HG03097 (cell line): ENCODE measurements around the gene ISG20L2.
A peak's percentile ranks its signal among the peaks of the same experiment; 100 is the strongest.
"Not testable (repeated sequence)": the region's sequence is repeated elsewhere in the genome, so short reads cannot be mapped to it uniquely, and the experiment has no call there.

ENCODE experiments used
- ATAC-seq: cut with Tn5 transposase; IDR thresholded peaks from one replicate; pipeline ENCODE4 v1.9.1; 2021; ENCODE audit not compliant: unreplicated experiment, low FRiP score

ISG20L2 gene, protein sequence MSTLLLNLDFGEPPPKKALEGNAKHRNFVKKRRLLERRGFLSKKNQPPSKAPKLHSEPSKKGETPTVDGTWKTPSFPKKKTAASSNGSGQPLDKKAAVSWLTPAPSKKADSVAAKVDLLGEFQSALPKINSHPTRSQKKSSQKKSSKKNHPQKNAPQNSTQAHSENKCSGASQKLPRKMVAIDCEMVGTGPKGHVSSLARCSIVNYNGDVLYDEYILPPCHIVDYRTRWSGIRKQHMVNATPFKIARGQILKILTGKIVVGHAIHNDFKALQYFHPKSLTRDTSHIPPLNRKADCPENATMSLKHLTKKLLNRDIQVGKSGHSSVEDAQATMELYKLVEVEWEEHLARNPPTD

DNA sequence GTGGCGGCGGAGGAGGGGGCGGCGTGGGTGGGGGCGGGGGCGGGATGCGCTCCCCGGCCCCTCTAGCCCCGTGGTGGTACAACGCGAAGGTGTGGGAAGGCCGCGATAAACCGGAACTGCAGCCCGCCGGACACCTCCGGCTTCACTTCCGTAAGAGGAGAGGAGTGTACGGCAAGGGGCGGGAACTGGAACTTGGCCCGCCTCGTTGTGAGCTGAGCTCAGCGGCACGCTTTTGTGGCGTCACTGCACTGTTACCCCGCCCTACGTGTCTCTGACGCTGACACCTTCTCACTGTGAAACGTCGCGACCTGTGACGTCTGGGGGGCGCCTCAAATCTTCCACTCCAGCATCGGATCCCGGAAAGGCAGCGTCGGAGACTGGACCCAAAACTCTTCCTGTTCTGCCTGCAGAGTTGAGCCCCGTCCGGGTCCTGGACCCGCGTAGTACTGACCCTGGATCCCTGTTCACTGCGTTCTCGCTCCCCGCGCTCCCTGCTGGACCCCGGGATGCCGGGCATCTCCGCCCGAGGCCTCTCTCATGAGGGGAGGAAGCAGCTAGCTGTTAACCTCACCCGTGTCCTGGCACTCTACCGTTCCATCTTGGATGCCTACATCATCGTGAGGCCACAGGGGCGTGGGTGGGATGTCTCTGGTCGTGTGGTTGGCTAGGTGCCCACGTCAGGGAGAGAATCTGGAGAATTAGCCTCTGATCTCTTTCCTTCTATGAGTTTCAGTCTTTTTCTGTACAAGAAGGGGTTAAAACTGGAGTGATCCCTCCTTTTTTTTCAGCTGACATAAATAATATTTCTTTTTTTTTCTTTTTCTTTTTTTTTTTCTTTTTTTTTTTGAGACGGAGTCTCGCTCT, at the start of gene ISG20L2:
Gene ISG20L2 (minus strand): TSS at position 168 of the 864 bp plus-strand sequence. CDS start 1,114 bp downstream, outside the sequence.
- peak; percentile 87 for ATAC-seq

DNA sequence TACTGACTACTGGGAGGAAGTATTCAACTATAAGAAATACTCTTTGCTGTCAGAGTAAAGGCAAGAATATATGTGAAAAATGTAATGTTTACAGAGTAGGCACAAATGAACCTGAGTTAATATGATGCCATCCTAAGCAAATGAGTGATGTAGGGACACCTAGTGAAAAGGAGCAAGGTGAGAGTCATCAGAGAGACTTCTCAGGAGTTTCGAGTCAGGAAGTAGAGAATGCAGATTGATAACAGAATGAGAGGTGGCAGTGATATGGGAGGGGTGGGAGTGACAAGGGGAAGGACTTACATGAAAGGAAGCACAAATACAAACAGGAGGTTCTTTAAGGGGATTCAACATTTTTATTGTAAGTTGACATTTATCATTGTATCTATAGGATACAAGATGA, 49.0 kb upstream of the ISG20L2 start:
- no peak for ATAC-seq

DNA sequence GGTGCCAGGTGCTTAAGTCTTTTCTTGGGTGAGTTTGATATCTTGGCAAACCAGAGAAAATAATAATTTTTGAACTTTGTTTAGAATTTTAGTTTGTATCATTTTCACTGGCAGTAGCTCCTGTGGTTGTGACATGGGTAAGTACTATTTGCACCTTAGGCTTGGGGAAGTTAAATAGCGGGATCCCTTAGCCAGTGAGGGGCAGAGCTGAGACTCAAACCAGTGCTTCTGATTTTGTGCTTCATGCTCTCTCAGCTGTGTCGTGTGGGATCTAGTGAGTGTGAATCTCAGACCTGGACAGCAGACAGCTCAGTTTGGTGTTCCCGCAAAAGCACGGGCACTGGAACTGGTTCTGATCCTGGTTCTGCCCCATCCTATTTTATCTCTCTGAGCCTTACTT, 48.4 kb upstream of the ISG20L2 start:
- ATAC-seq, result no peak

DNA sequence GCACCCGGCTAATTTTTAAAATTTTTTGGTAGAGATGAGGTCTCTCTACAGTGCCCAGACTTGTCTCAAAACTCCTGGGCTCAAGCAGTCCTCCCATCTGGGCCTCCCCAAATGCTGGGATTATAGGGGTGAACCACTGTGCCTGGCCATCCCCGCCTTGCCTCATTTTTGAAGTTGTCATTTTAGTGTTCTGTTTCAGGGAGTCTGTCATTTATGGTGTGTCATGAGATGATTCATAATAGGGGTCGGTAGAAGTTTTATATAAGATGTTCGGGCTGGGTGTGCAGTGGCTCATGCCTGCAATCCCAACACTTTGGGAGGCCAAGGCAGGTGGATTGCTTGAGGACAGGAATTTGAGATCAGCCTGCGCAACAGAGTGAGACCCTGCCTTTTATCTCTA, 47.2 kb upstream of the ISG20L2 start:
- no peak for ATAC-seq

DNA sequence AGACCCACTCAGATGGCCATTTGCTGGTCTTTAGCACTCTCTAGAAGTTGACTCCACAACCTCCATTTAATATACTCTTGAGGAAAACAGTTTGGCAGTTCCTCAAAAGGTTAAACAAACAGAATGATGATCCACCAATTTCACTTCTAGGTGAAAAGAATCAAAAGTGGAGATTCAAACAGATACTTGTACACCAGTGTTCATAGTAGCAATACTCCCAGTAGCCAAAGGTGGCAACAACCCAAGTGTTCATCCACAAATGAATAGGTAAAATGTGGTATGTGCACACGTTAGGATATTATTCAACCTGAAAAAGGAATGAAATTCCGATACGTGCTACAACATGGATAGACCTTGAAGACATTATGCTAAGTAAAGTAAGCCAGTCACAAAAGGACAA, 45.0 kb upstream of the ISG20L2 start:
- no peak for ATAC-seq

DNA sequence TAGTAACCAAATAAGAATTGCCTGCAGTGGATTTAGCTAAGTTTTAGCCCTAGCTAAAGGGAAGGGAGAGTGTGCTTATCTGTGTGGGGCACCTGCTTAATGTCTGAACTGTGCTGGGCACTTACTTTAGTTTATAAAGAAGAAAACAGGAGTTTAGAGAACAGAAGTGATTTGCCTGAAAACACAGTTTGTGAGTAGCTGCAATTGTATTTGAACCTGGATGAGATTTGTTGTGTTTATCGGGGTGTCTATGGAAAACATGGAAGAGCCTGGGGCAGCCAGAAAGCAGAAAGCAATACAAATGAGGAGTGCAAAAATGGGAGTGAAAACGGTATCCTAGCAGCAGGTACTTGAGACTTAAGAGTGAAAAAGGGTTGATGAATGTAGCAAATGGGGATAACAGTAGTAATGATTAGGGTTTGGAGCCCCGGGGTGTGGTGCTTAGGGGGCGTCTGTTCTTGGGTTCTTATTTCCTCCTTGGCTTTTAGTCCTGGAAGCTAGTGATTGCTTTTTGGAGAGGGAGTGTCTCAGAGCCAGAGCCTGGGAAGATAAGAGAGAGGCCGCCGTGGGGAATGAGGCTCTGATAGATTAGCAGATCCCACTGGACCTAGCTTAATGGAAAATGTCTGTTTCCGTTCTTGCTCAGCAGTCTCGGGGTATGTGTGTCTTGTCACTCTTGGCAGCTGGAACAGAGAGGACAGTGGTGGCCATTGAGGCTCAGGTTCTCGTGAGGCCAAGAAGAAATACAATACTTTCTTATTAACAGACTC, 44.3 kb upstream of the ISG20L2 start:
- no peak for ATAC-seq

DNA sequence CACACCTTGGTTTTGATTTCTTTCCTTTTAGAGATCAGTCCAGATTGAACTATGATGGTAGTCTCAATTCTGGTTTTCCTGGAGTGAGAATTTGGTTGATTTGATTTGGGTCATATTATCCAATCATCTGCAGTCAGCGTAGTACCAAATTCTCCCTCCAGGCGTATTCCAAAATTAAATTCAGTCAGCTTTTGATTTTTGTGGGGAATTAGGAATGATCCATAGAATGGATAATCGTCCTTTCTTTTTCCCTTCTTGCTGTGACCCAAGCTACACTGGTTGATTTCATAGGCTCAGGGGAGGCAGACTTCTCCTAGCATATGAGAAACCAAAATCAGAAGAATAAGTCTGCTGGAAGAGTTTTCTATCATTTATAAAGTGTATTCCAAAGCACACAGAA, 43.7 kb upstream of the ISG20L2 start:
- no peak for ATAC-seq

DNA sequence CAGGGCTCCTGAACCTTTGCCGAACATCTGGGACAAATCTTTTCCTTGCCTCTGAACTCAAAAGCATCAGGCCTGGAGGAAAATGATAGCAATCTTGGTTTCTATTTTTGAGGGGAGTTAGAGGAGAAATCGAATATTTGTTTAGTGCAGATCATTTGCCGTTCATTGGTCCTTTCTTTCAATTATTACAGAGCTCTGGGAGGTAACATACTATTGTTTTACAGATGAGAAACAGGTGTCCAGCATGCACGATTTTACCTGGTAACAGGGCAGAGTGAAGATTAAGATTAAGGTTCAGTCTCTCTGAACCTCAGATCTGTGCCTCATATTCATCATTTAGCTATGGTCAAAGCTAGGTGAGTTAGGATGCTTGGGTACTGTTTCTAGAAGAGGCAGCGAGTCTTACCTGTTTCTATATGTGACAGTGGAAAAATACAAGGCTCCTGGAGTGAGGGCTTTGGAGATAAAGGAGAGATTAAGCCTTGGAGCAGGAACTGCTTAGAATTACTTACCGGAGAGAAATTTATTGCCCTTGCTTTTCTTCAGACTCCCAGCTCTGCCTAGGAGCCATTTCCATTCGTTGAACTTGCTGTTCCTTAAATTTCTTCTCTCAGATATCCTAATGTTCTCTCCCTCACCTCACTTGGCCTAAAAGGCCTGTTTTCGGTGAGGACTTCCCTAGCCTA, 40.2 kb upstream of the ISG20L2 start:
- ATAC-seq, result no peak

DNA sequence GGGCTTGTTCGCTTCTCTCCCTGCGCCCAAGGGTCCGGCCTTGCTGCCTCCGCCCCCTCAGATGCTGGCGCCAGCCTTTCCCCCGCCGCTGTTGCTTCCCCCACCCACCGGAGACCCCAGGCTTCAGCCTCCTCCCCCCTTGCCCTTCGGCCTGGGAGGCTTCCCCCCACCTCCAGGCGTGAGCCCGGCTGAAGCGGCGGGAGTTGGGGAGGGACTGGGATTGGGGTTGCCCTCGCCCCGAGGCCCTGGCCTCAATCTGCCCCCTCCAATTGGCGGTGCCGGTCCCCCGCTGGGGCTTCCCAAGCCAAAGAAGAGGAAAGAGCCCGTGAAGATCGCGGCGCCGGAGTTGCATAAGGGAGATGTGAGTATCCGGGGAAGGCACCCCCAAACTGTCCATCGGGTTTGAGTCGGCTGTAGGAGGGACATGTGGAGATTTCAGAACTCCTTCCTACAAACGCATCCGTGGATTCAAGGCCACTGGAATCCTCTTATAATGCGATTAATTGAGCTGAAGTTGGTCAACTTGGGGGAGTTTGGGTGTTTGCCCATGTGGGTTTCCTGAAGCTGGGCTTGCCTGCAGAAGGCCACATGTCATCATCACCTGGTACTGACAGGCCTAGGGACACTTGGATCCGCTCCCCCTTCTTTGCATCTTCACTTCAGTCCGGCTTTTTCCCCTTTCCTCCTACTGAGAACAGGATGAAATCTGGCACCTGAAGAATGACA, 39.5 kb upstream of the ISG20L2 start:
- ATAC-seq, result peak; percentile 3

DNA sequence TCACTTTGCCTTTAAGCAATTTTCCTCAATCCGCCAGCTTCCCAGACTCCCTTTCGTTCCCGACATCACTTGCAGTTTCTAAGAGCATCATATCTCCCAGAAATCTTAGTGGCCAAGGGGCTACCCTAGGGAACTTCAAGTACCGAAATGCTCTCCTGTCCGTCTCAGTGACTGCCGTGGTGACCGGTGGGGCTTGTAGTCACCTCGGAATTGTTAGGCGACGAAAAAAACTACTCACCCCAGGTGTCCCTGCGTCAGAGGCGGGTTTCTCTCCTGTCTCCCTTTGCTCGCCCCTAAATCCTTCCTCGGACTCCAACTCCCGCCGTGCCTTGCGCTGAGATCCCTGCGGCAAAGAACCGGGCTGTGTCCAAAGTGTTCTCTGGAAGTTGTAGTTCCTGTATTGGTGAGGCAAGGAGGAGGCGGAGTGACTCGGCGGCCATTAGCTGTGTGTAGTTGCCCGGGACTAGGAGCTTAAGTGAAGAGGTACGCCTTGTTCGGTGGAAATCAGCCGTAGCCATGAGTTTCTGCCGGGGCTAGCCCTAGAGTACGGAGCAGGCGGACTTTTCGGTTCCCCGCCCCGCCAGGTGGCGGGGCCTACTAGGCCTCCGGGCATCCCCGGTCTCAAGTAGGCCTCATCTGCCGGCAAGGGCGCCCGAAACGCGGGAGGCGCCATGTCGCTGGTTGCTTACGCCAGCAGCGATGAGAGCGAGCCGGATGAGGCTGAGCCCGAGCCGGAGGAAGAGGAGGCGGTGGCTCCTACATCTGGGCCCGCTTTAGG, 38.7 kb upstream of the ISG20L2 start, which contains the start of gene PRCC:
Gene PRCC (plus strand): TSS at position 435 of the 778 bp plus-strand sequence. CDS start 237 bp downstream, at position 672.
- peak; percentile 92 for ATAC-seq

DNA sequence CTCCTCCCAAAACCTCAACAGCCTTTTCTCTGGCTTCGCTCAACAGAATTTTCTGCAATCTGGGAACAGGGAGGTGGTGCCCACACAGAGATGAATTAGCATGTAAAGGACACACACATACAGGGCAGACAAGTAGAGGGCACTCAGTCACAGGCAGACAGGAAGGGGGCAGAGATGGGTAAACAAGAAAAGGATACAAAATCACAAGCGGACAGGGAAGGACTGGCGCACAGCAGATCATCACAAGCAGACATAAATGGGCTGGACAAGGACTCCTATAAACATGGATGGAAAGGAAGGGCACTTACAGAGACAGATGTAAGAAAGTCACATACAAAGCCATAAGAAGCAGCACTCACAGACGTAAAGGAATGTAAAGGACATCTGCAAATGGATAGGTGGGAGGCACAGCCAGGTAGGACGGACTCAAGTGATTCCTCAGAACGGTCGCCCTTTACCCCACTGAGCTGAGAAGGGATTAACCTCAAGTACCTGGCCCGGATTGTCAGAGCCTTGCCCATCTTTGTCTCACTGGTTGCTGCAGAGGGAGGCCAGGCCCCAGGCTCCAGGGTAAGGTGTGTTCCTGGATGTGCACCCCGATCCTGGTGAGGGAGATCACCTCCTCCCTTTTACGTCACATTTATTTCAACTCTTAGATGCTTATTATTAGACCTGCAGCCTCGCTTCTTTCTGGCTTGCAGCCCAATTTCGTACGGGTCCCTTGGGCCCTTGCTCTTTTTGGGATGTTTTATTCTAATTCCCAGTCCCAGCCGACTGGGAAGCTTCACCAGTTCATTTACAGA, 37.9 kb upstream of the ISG20L2 start:
- ATAC-seq, result peak; percentile 5

DNA sequence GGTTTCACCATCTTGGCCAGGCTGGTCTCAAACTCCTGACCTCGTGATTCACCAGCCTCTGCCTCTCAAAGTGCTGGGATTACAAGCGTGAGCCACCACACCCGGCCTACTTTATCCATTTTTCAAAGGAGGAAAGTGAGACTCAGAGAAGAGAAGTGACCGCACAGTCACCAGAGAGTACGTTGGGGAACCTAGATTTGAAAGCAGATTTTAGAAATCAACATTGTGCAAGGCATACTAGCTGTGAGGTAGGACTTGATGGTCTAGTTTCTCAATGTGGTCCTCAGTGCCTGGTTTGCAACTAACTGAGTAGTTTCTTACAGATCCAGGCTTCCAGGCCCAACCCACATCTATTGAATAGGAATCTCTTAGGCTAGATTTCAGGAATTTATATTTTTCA, 37.1 kb upstream of the ISG20L2 start:
- no peak for ATAC-seq

DNA sequence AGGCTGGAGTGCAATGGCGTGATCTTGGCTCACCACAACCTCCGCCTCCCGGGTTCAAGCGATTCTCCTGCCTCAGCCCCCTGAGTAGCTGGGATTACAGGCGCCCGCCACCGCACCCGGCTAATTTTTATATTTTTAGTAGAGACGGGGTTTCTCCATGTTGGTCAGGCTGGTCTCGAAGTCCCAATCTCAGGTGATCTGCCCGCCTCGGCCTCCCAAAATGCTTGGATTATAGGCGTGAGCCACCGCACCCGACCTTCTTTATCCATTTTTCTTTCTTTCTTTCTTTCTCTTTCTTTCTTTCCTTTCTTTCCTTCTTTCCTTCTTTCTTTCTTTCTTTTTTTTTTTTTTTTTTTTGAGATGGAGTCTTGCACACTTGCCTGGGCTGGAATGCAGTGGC, 36.6 kb upstream of the ISG20L2 start:
- not testable (repeated sequence) for ATAC-seq

DNA sequence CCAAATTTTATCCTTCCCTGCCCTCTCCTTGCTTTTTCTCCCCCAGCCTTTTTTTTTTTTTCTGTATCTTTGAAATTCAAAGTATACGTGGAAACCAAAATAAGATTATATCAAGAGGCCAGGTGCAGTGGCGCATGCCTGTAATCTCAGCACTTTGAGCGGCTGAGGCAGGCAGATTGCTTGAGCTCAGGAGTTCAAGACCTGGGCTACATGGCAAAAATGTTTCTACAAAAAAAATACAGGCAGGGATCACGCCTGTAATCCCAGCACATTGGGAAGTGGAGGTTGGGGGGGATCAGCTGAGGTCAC, 32.2 kb upstream of the ISG20L2 start:
- ATAC-seq, result no peak

DNA sequence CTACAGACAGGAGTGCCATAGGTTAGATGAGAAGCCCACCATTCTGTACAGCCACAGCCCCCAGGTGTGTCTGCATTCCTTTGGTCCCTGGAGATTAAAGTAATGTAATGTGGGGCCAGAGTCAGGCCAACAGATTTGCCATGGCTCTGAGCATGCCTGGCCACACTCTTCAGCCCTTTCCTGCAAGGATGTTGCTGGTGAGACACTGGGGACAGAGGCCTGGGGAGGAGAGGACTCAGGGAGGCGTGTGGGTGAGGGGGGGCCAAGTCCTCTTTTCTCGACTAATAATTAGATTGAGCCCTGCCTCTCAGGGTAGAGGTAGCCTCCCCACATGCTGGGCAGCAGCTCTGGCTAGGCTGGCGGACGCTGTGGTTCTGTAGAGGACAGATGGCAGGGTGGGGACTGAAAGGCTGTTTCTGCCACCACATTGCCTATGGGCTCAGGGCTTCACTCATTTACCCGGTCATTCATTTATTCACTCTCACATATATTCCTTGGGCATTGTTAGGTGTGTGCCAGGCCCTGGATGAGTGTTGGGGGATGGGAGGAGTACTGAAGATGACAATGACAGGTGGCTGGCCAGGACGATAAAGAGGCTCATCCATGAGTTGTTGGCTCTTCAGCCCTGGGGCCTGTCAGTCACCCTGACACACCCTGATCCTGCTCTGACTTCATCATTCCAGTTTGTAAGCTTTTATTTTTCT, 31.7 kb upstream of the ISG20L2 start:
- ATAC-seq, result no peak

DNA sequence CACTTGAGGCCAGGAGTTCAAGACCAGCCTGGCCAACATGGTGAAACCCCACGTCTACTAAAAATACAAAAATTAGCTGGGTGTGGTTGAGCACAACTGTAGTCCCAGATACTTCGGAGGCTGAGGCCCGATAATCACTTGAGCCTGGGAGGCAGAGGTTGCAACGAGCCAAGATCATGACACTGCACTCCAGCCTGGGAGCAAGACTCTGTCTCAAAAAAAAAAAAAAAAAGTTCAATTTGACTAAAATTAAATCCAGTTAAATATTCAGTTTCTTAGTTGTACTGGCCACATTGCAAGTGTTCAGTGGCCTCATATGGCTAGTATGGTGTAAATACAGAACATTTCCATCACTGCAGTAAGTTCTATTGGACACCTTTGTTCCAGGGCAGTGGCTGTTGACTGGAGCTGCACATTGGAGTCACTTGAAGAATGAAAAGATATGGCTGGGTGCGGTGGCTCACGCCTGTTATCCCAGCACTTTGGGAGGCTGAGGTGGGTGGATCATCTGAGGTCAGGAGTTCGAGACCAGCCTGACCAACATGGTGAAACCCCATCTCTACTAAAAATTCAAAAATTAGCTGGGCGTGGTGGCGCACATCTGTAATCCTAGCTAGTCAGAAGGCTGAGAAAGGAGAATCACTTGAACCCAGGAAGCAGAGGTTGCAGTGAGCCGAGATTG, 29.1 kb upstream of the ISG20L2 start:
- ATAC-seq, result not testable (repeated sequence)

DNA sequence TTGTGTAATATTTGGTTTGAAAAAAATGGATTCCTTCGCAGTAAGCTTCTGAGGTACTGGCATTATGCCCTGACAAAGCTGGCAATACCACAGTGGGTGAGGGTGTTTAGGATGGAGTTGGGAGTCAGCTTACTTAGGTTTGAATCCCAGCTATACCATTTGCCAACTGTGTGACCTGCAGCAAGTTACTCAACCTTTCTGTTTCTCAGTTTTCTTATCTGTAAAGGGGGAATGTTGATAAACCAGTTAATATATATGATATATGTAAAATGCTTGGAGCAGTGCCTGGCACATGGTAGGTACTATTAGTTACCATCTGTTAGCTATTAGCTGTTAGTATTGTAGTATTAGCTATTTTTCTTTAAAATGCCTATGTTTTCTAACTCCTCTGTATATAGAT, 27.8 kb upstream of the ISG20L2 start:
- ATAC-seq, result no peak
